GM12891 (cell line): ENCODE data around the gene F12.

Experiments
- POLR2A ChIP-seq: IDR thresholded peaks from 2 replicates; pipeline ENCODE4 v1.6.1; 2011; ENCODE audit warnings: low read depth, low read length, control low read depth
- POLR2AphosphoS5 ChIP-seq: IDR thresholded peaks from 2 replicates; pipeline ENCODE4 v1.6.1; 2011; ENCODE audit warnings: low read depth, low read length, control low read depth

GRCh38 chr5:177376107-177376506, 33.3 kb downstream of the F12 start:
- TF ChIP-seq POLR2A (no peak), POLR2AphosphoS5 (no peak)
